OCI-LY3 (cell line): ENCODE results near the gene UNC79.

ENCODE experiments used
- H2AFZ ChIP-seq: fragments of 200-600, 300-600 bp; shearing (Covaris generic); 2 replicates; pipeline ENCODE4 v1.6.0; 2014; ENCODE audit warnings: antibody characterized with exemption, low read depth, low read length
- H3K27ac ChIP-seq: fragments of 200-600, 300-600 bp; sonication (generic); 2 replicates; pipeline ENCODE4 v1.5.1; 2014; ENCODE audit warnings: mild to moderate bottlenecking, low read length, moderate library complexity, mixed read lengths
- H3K27me3 ChIP-seq: fragments of 200-600, 300-600 bp; sonication (generic); 2 replicates; pipeline ENCODE4 v1.6.1; 2014; ENCODE audit warnings: low read depth, low read length, mixed read lengths
- H3K36me3 ChIP-seq: fragments of 200-600, 300-600 bp; sonication (generic); replicated peaks from 2 replicates; pipeline ENCODE3; 2014; ENCODE audit warnings: low read depth, low read length, mixed read lengths
- H3K4me1 ChIP-seq: fragments of 300-600, 200-600 bp; sonication (generic); 2 replicates; pipeline ENCODE4 v1.6.1; 2014; ENCODE audit warnings: low read length, mixed read lengths
- H3K4me2 ChIP-seq: fragments of 200-600, 300-600 bp; sonication (generic); 2 replicates; pipeline ENCODE4 v1.6.1; 2014; ENCODE audit warnings: low read length, mixed read lengths
- H3K4me3 ChIP-seq: fragments of 300-600, 200-600 bp; sonication (generic); 2 replicates; pipeline ENCODE4 v1.5.1; 2014; ENCODE audit warnings: antibody characterized with exemption, mild to moderate bottlenecking, low read length, moderate library complexity
- H3K79me2 ChIP-seq: fragments of 300-600, 200-600 bp; shearing (Covaris generic); 2 replicates; pipeline ENCODE4 v1.6.1; 2014; ENCODE audit warnings: mild to moderate bottlenecking, low read length, mixed read lengths
- H3K9ac ChIP-seq: fragments of 300-600, 200-600 bp; shearing (Covaris generic); 2 replicates; pipeline ENCODE4 v1.6.0; 2014; ENCODE audit warnings: mild to moderate bottlenecking, low read length, moderate library complexity
- H3K9me3 ChIP-seq: fragments of 200-600, 300-600 bp; shearing (Covaris generic); 2 replicates; pipeline ENCODE4 v1.6.1; 2014; ENCODE audit warnings: low read length, mixed read lengths; ENCODE audit not compliant: insufficient read depth
- H4K20me1 ChIP-seq: fragments of 200-600, 300-600 bp; sonication (generic); 2 replicates; pipeline ENCODE4 v1.6.1; 2016; ENCODE audit warnings: low read length, mixed read lengths; ENCODE audit not compliant: insufficient read depth
- CTCF ChIP-seq: fragments of 200-600, 300-600 bp; sonication (generic); IDR thresholded peaks from 2 replicates; pipeline ENCODE4 v1.5.1; 2014; ENCODE audit warnings: antibody characterized with exemption, low read length, low read depth
- EZH2phosphoT487 ChIP-seq: fragments of 200-600 bp; shearing (Covaris generic); IDR thresholded peaks from 2 replicates; pipeline ENCODE4 v1.6.1; 2018; ENCODE audit warnings: antibody characterized with exemption, mixed run types, low read depth

The UNC79 gene

GRCh38 chr14:93685121-93685895 lies 254.6 kb downstream of the UNC79 start:
- Histone ChIP-seq H3K27ac (no peak overlapping the region), H3K36me3 (no peaks in the 10 kb centered on the region), H3K4me1 (no peaks in the 10 kb centered on the region), H3K4me3 (no peak overlapping the region), H3K9me3 (no peaks in the 10 kb centered on the region), H4K20me1 (no peaks in the 10 kb centered on the region), H3K27me3 (peaks cover 19% of the 10 kb centered on the region), H3K4me2 (no peak overlapping the region), H3K79me2 (no peaks in the 10 kb centered on the region), H2AFZ (no peak overlapping the region), H3K9ac (no peak overlapping the region)
- TF ChIP-seq EZH2phosphoT487 (no peak), CTCF (no peak)

- Histone ChIP-seq H3K4me3 (no peak overlapping the region), H3K27me3 (peaks cover 19% of the 10 kb centered on the region), H4K20me1 (no peaks in the 10 kb centered on the region), H3K4me2 (no peak overlapping the region), H2AFZ (no peak overlapping the region), H3K4me1 (no peaks in the 10 kb centered on the region), H3K27ac (no peak overlapping the region), H3K79me2 (no peaks in the 10 kb centered on the region), H3K36me3 (no peaks in the 10 kb centered on the region), H3K9me3 (no peaks in the 10 kb centered on the region), H3K9ac (no peak overlapping the region)
- TF ChIP-seq EZH2phosphoT487 (no peak), CTCF (no peak)
These were observed 255.5 kb downstream of the UNC79 start for GRCh38 chr14:93686268-93686667.

DNA sequence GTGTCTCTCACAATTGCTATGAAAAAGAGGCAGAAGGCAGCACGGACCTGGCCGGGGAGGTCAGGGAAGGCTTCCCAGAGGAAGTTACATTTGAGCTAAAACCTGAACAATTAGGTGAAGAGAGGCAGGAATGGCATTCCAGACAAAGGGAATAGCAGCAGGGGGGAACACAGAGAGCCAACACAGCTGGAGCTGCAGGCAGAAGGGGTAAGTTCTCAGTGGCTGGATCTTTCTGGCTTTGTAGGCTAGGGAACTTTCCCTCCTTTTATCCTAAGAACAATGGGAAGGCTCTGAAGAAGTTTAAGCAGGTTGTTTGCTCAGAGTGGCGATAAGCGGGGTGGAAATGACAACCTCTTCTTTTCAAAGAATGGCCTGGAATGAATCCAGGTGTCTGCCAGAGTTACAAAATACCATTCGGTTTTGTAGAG lies 257.5 kb downstream of the UNC79 start:
- no peaks in the 10 kb centered on the region for H3K36me3 ChIP-seq
- H3K79me2 ChIP-seq, result no peaks in the 10 kb centered on the region
- TF ChIP-seq EZH2phosphoT487 (no peak), CTCF (no peak)
- H3K9me3 ChIP-seq, result no peaks in the 10 kb centered on the region
- peaks cover 19% of the 10 kb centered on the region for H3K27me3 ChIP-seq
- H3K4me1 ChIP-seq, result no peaks in the 10 kb centered on the region
- no peak overlapping the region for H3K27ac ChIP-seq
- no peak overlapping the region for H3K4me3 ChIP-seq
- no peak overlapping the region for H3K9ac ChIP-seq
- H4K20me1 ChIP-seq, result no peaks in the 10 kb centered on the region
- H3K4me2 ChIP-seq, result no peak overlapping the region
- H2AFZ ChIP-seq, result no peak overlapping the region

- H3K4me2 ChIP-seq, result no peak overlapping the region
- no peak overlapping the region for H3K27ac ChIP-seq
- H3K9ac ChIP-seq, result no peak overlapping the region
- H3K27me3 ChIP-seq, result peaks cover 19% of the 10 kb centered on the region
- no peaks in the 10 kb centered on the region for H3K36me3 ChIP-seq
- H3K4me1 ChIP-seq, result no peaks in the 10 kb centered on the region
- H3K9me3 ChIP-seq, result no peaks in the 10 kb centered on the region
- H3K79me2 ChIP-seq, result no peaks in the 10 kb centered on the region
- H2AFZ ChIP-seq, result no peak overlapping the region
- TF ChIP-seq CTCF, result no peak
- no peak for TF ChIP-seq EZH2phosphoT487
- H3K4me3 ChIP-seq, result no peak overlapping the region
- no peaks in the 10 kb centered on the region for H4K20me1 ChIP-seq
These were observed 258.1 kb downstream of the UNC79 start for GRCh38 chr14:93688820-93689219.
